ENCODE results near the gene GYS1.
"Not testable (repeated sequence)": the region's sequence is repeated elsewhere in the genome, so short reads cannot be mapped to it uniquely, and the experiment has no call there.

DNA sequence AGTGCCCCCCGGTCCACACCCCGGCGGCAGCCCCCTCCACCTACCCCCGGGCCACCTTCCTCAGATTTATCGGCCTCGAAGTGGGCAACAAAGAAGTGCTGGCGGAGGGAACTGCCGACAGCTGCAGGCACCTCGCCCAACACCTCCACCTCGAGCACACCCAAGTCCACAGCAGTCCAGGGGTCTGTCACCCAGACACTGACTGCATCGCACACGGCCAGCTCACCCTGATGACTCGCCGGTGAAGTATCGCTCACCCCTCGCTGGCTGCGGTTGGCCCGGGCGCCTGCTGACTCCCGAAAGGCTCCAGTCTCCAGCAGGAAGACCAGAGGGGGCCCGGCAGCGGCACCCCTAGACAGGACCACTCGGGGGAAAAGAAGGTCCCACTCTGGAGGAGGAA lies 32.5 kb upstream of the GYS1 start:
- TF ChIP-seq, protein P1, sequence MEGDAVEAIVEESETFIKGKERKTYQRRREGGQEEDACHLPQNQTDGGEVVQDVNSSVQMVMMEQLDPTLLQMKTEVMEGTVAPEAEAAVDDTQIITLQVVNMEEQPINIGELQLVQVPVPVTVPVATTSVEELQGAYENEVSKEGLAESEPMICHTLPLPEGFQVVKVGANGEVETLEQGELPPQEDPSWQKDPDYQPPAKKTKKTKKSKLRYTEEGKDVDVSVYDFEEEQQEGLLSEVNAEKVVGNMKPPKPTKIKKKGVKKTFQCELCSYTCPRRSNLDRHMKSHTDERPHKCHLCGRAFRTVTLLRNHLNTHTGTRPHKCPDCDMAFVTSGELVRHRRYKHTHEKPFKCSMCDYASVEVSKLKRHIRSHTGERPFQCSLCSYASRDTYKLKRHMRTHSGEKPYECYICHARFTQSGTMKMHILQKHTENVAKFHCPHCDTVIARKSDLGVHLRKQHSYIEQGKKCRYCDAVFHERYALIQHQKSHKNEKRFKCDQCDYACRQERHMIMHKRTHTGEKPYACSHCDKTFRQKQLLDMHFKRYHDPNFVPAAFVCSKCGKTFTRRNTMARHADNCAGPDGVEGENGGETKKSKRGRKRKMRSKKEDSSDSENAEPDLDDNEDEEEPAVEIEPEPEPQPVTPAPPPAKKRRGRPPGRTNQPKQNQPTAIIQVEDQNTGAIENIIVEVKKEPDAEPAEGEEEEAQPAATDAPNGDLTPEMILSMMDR (IDR thresholded peaks at IDR 0.05), result not testable (repeated sequence)
- TF ChIP-seq EP300 (IDR thresholded peaks at IDR 0.05), result not testable (repeated sequence)

Measured in tibial nerve (tissue), 4 donors.